GM19467 (cell line): ENCODE results near the gene ENTPD1.
"Not testable (repeated sequence)": the region's sequence is repeated elsewhere in the genome, so short reads cannot be mapped to it uniquely, and the experiment has no call there.

Experiments used
- ATAC-seq: cut with Tn5 transposase; IDR thresholded peaks from one replicate; pipeline ENCODE4 v1.9.1; 2021; ENCODE audit warnings: mild to moderate bottlenecking, moderate library complexity; ENCODE audit not compliant: unreplicated experiment

The ENTPD1 gene

GRCh38 chr10:95793401-95794045 lies 37.6 kb downstream of the ENTPD1 start:
- ATAC-seq: peak; percentile 39

- ATAC-seq: no peak
Measured at GRCh38 chr10:95794195-95794594, 38.2 kb downstream of the ENTPD1 start.

GRCh38 chr10:95795602-95796001 lies 39.6 kb downstream of the ENTPD1 start:
- no peak for ATAC-seq

GRCh38 chr10:95796504-95796903 lies 40.5 kb downstream of the ENTPD1 start:
- ATAC-seq: no peak

GRCh38 chr10:95798096-95798855 lies 42.3 kb downstream of the ENTPD1 start:
- ATAC-seq: no peak

GRCh38 chr10:95800286-95800685 lies 44.3 kb downstream of the ENTPD1 start:
- ATAC-seq: not testable (repeated sequence)

- ATAC-seq: not testable (repeated sequence)
Measured at GRCh38 chr10:95806687-95807380, 50.9 kb downstream of the ENTPD1 start.

DNA sequence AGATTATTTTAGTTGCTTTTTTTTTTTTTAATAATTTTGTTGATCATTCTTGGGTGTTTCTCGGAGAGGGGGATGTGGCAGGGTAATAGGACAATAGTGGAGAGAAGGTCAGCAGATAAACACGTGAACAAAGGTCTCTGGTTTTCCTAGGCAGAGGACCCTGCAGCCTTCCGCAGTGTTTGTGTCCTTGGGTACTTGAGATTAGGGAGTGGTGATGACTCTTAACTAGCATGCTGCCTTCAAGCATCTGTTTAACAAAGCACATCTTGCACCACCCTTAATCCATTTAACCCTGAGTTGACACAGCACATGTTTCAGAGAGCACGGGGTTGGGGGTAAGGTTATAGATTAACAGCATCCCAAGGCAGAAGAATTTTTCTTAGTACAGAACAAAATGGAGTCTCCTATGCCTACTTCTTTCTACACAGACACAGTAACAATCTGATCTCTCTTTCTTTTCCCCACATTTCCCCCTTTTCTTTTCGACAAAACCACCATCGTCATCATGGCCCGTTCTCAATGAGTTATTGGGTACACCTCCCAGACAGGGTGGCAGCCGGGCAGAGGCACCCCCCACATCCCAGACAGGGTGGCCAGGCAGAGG lies 52.8 kb downstream of the ENTPD1 start:
- ATAC-seq: not testable (repeated sequence)

- no peak for ATAC-seq
Measured at GRCh38 chr10:95809370-95810197, 53.6 kb downstream of the ENTPD1 start.

- ATAC-seq: no peak
Measured at GRCh38 chr10:95810198-95810976, 54.4 kb downstream of the ENTPD1 start.

- ATAC-seq: no peak
Measured at GRCh38 chr10:95813054-95813685, 57.2 kb downstream of the ENTPD1 start.

GRCh38 chr10:95814011-95814727 lies 58.2 kb downstream of the ENTPD1 start:
- no peak for ATAC-seq

DNA sequence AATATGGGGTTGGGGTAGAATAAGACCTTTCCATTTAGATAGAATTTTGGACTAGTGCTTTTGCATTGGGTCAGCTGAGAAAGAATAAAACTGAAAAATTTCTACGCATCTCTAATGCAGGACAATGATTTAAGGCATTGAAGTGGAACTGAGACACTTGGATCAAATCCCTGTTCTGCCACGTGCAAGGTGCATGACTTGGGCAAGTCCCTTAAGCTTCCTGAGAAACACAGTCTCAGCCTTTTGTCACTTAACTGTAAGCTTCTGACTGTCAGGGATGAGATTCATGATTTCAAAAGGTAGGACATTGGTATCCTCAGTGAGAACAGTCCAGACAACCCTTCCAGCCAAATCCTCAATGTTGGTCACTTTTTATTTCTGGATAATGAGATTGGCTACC lies 59.2 kb downstream of the ENTPD1 start:
- no peak for ATAC-seq

DNA sequence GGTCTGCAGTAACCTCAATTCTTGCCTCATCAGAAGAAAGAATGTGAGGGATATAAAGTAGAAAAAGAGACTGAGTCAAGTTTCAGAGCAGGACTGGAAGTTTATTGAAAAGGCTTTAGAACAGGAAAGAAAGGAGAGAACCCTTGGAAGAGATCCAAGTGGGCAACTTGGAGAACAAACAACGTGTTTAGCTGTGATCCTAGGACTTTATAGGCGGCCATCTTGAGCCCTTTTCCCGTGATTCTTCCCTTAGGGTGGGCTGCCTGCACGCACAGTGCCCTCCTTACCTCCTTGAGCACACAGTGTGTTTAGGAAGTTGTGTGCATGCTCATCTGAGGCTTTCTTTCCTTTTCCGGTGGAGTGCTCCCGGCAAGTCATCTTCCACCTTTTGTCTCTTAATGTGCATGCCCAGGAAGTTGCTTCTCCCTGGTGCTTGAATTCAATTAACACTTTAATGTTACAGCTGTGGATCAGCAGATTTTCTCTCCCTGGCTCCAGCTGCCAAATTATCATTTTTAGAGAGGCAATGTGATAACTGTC lies 59.8 kb downstream of the ENTPD1 start:
- ATAC-seq: no peak

GRCh38 chr10:95818010-95818409 lies 62.0 kb downstream of the ENTPD1 start:
- ATAC-seq: no peak

GRCh38 chr10:95818668-95819067 lies 62.7 kb downstream of the ENTPD1 start:
- ATAC-seq: no peak

GRCh38 chr10:95819620-95820329 lies 63.8 kb downstream of the ENTPD1 start:
- no peak for ATAC-seq

- no peak for ATAC-seq
Measured at GRCh38 chr10:95820363-95820762, 64.4 kb downstream of the ENTPD1 start.
